Lower leg skin (tissue), 3 donors: ENCODE results near the gene CDNF.

Experiments
- CTCF ChIP-seq, 3 donors: fragments of 450-650 bp; IDR thresholded peaks; one replicate each; pipeline ENCODE4 v1.5.1; 2016; ENCODE audit warnings: antibody characterized with exemption in 3 of 3, mild to moderate bottlenecking in 3 of 3, moderate library complexity in 2 of 3
- POLR2A ChIP-seq, 2 donors: fragments of 450-650 bp; IDR thresholded peaks; one replicate each; pipeline ENCODE4 v1.6.1; 2016 to 2017; ENCODE audit warnings: antibody characterized with exemption in 2 of 2, mild to moderate bottlenecking in 1 of 2, moderate library complexity in 1 of 2

GRCh38 chr10:14876764-14877163 is 38.9 kb upstream of the CDNF start:
- TF ChIP-seq CTCF (IDR thresholded peaks at IDR 0.05) (no peak), POLR2A (IDR thresholded peaks at IDR 0.05) (no peak)
